Endothelial cell of umbilical vein (primary cell): ENCODE results near the gene HSP90AA1. TPM values are rescaled to one million over a fixed set of nuclear protein-coding genes. Genes with fewer than 3 reads are reported as not detected.

Source experiments
- BruUV-seq: library from RNA; stranded (reverse); fragments of 400-500 nt; replicated peaks from 2 replicates; lab custom pipeline; 2021; lab: Mats Ljungman, UMichigan
- CTCF ChIA-PET: fragments of 300-600, 350-600 bp; sonication (Branson Sonifier 250); formaldehyde crosslinking; loops from one replicate; lab custom pipeline; 2021; ENCODE audit warnings: antibody characterized with exemption, inconsistent platforms; lab: Charles Lee
- POLR2A ChIA-PET: fragments of 300-600, 350-600 bp; sonication (Branson Sonifier 250); formaldehyde crosslinking; loops from one replicate; lab custom pipeline; 2021; ENCODE audit warnings: antibody characterized with exemption, inconsistent platforms; lab: Charles Lee
- DNase-seq: peaks from one replicate; pipeline ENCODE4 v3.0.0-alpha.2; 2011; ENCODE audit warnings: low read depth, low spot score
- FAIRE-seq: peaks from 2 replicates; lab custom pipeline; 2011; peaks lifted over from hg19 to GRCh38; lab: Jason Lieb, UNC
- H2AFZ ChIP-seq: 2 replicates; pipeline ENCODE4 v1.6.0; 2012; ENCODE audit warnings: low read depth, low read length, control low read depth, inconsistent platforms
- H3K27ac ChIP-seq: 2 replicates; pipeline ENCODE4 v1.5.1; 2011; ENCODE audit warnings: low read depth, mild to moderate bottlenecking, control low read depth, low read length, moderate library complexity; ENCODE audit not compliant: insufficient read depth
- H3K27me3 ChIP-seq, 2 experiments: 2 replicates each; pipeline versions ENCODE4 v1.6.0 to v1.6.1; 2011; ENCODE audit warnings: low read length in 2 of 2, mixed read lengths in 1 of 2; ENCODE audit not compliant: control insufficient read depth in 2 of 2, insufficient read depth in 2 of 2
- H3K36me3 ChIP-seq, 2 experiments: 2 replicates in 1 of 2; 3 replicates in 1 of 2; pipeline ENCODE4 v1.5.1; 2011; ENCODE audit warnings: low read length in 2 of 2, mild to moderate bottlenecking in 1 of 2, moderate library complexity in 1 of 2; ENCODE audit not compliant: control insufficient read depth in 2 of 2, insufficient read depth in 2 of 2; ENCODE audit errors: extremely low read depth in 1 of 2
- H3K4me1 ChIP-seq: 3 replicates; pipeline ENCODE4 v1.5.1; 2011; ENCODE audit warnings: mild to moderate bottlenecking, low read length; ENCODE audit not compliant: control insufficient read depth, insufficient read depth; ENCODE audit errors: extremely low read depth
- H3K4me2 ChIP-seq: 2 replicates; pipeline ENCODE4 v1.6.1; 2011; ENCODE audit warnings: low read length, control low read depth, mixed read lengths; ENCODE audit not compliant: insufficient read depth
- H3K4me3 ChIP-seq, 3 experiments: fragments of 200-600 bp in 1 of 3; sonication (generic), shearing (Covaris generic) in 1 of 3; replicated peaks in 1 of 3; 2 replicates each; pipeline ENCODE4 v1.5.1; 2011 to 2016; ENCODE audit warnings: control low read depth in 3 of 3, low read length in 3 of 3, mild to moderate bottlenecking in 2 of 3, inconsistent platforms in 1 of 3, low read depth in 1 of 3, moderate library complexity in 1 of 3; ENCODE audit not compliant: insufficient read depth in 1 of 3
- H3K79me2 ChIP-seq: 2 replicates; pipeline ENCODE4 v1.6.0; 2012; ENCODE audit warnings: low read length, inconsistent platforms; ENCODE audit not compliant: control insufficient read depth, insufficient read depth
- H3K9ac ChIP-seq: replicated peaks from 2 replicates; pipeline ENCODE3; 2011; ENCODE audit warnings: low read length, control low read depth; ENCODE audit not compliant: insufficient read depth; ENCODE audit errors: extremely low read depth
- H3K9me1 ChIP-seq: replicated peaks from 3 replicates; pipeline ENCODE4 v1.6.0; 2011; ENCODE audit warnings: mild to moderate bottlenecking, low read length; ENCODE audit not compliant: control insufficient read depth, insufficient read depth; ENCODE audit errors: extremely low read depth
- H3K9me3 ChIP-seq: replicated peaks from 2 replicates; pipeline ENCODE4 v1.5.1; 2012; ENCODE audit warnings: low read length, inconsistent platforms; ENCODE audit not compliant: control insufficient read depth, insufficient read depth
- H4K20me1 ChIP-seq: replicated peaks from 2 replicates; pipeline ENCODE3; 2011; ENCODE audit warnings: mild to moderate bottlenecking, low read length; ENCODE audit not compliant: control insufficient read depth, insufficient read depth; ENCODE audit errors: extremely low read depth
- EZH2 ChIP-seq: IDR thresholded peaks from 2 replicates; pipeline ENCODE4 v1.6.1; 2012; ENCODE audit warnings: borderline replicate concordance, low read depth, mild to moderate bottlenecking, moderate library complexity, low read length, inconsistent platforms; ENCODE audit not compliant: severe bottlenecking
- FOS ChIP-seq: IDR thresholded peaks from 2 replicates; pipeline ENCODE4 v1.6.1; 2011; ENCODE audit warnings: mild to moderate bottlenecking, low read length, moderate library complexity, borderline replicate concordance; ENCODE audit not compliant: insufficient read depth
- GATA2 ChIP-seq: IDR thresholded peaks from 2 replicates; pipeline ENCODE4 v1.7.0; 2011; ENCODE audit warnings: low read depth, mild to moderate bottlenecking, moderate library complexity, mixed read lengths, low read length; ENCODE audit not compliant: insufficient read length, insufficient read depth
- JUN ChIP-seq: IDR thresholded peaks from 2 replicates; pipeline ENCODE4 v1.6.1; 2011; ENCODE audit warnings: borderline replicate concordance, low read depth; ENCODE audit not compliant: insufficient read length, insufficient read depth
- MYC ChIP-seq: IDR thresholded peaks from one replicate; pipeline ENCODE4 v1.6.1; 2011; ENCODE audit warnings: mild to moderate bottlenecking, low read depth, low read length
- POLR2A ChIP-seq: IDR thresholded peaks from 2 replicates; pipeline ENCODE4 v1.6.1; 2012; ENCODE audit warnings: low read depth, mild to moderate bottlenecking, control low read depth, low read length
- POLR2AphosphoS5 ChIP-seq: IDR thresholded peaks from 2 replicates; pipeline ENCODE4 v1.6.1; 2012; ENCODE audit warnings: low read depth, mild to moderate bottlenecking, control low read depth, low read length, moderate library complexity; ENCODE audit not compliant: insufficient read depth
- dilution Hi-C: fragments of 300-500 bp; cut with MboI; formaldehyde crosslinking; loops from one replicate; pipeline ENCODE4 v1.15.0; 2019; ENCODE audit warnings: low sequenced_read_pairs; ENCODE audit not compliant: extremely low pct_ligation_motif_present
- intact Hi-C: fragments of 100-400 bp; cut with micrococcal nuclease; formaldehyde crosslinking; loops from one replicate; pipeline ENCODE4 v1.10.0; 2022
- polyA plus RNA-seq, 4 experiments: library from polyadenylated mRNA; depleted of rRNA in 3 of 4; stranded (reverse) in 3 of 4; unstranded in 1 of 4; fragments of >200 nt; gene quantifications; 2 replicates each; pipeline versions ENCODE4 v1.2.1 to v1.2.3, GENCODE V29; 2011 to 2012; ENCODE audit warnings: missing spikeins in 1 of 4
- total RNA-seq: library from RNA; stranded (reverse); gene quantifications from 2 replicates; pipeline ENCODE4 v1.2.3, GENCODE V29; 2021
- TF ChIP-seq, protein P1 (sequence below): IDR thresholded peaks from 2 replicates; pipeline ENCODE4 v1.6.1; 2011; ENCODE audit not compliant: insufficient read depth, insufficient read length
- TF ChIP-seq, protein P2 (sequence below), 2 donors: IDR thresholded peaks; 1 replicate in 1 of 2; 2 replicates in 1 of 2; pipeline ENCODE4 v1.5.1; 2011; ENCODE audit warnings: low read length in 2 of 2, mild to moderate bottlenecking in 2 of 2, moderate library complexity in 2 of 2, control low read depth in 1 of 2, inconsistent platforms in 1 of 2, low read depth in 1 of 2; ENCODE audit not compliant: insufficient read depth in 1 of 2; ENCODE audit errors: extremely low read depth in 1 of 2

HSP90AA1 gene
- total and polyA plus RNA-seq, 2 donors (not counting 3 experiments of a cell fraction or from before 2014, with no cell fraction given) = 266 to 540 TPM

DNA sequence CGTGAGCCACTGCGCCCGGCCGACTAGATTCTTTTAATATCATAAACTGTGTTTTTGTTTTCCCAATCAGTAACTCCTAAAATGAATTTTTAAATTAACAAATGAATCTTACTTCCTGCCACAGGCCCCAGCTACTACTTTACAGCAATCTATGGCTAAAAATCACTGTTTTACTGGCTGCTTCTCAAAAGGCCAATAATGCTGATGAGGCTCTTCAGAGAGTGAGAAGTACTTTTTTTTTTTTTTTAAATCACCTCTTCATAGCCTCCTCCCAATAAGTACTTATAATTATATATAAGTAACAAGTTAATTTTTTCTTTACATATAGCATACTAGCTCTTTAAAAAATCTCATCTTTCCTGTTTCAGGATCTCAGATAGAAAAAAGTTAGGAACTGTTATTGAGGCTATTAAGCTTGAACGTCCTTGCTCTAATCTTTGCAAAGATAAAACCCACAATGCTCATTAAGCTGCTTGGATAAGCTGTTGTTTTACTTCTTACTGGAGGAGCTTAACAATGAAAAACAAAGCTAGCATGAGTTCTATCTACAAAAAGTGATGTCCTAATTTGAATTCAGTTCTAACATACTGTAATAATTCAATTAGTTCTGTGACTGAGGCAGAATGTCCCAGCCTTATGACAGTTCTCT, 40.1 kb upstream of the HSP90AA1 start:
- Histone ChIP-seq H3K9me1 (no peaks in the 10 kb centered on the region), H3K9me3 (no peaks in the 10 kb centered on the region), H3K36me3 (no peaks in the 10 kb centered on the region), H3K27ac (no peak overlapping the region), H3K27me3 (no peaks in the 10 kb centered on the region), H3K4me1 (peaks cover 4% of the 10 kb centered on the region), H3K79me2 (no peaks in the 10 kb centered on the region), H3K4me3 (no peak overlapping the region), H4K20me1 (no peaks in the 10 kb centered on the region), H2AFZ (no peak overlapping the region), H3K9ac (no peak overlapping the region), H3K4me2 (no peak overlapping the region)
- dilution Hi-C loops (no loop called here), intact Hi-C loops (no loop called here)
- FAIRE-seq (no peak), DNase-seq (no peak)
- ChIA-PET POLR2A (interaction anchor here (0.7 kb wide), 2 partner anchors 12 to 178 kb away, joined by 3 to 5 read pairs; no protein-coding TSS in a partner anchor), CTCF (interaction anchor here (0.7 to 1.2 kb wide), 4 partner anchors 16 to 499 kb away, joined by 3 to 4 read pairs (median 3); no protein-coding TSS in a partner anchor)
- BruUV-seq = no TSS peak
- TF ChIP-seq EZH2 (no peak), GATA2 (no peak)

DNA sequence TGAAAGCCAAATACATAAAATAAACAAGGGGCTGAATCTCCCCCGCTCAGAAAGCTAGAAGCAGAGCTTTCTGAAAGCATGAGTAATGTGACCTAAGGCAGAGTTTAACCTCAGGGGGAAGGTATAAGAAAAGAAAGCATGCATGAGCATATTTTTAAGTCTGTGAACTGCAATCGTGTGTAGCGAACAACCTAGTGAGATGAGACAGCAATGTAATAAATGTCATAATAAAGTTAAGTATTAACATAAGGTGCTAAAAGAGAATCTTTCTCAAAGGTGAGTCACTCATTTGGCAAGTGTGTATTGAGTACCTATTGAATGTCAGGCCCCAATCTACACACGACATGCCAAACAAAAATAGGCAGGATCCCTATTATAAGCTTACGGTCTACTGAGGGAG, 38.7 kb upstream of the HSP90AA1 start:
- DNase-seq = peak; percentile 6
- Histone ChIP-seq H3K9ac (no peak overlapping the region), H3K4me2 (no peak overlapping the region), H3K4me1 (peaks cover 4% of the 10 kb centered on the region), H3K27ac (no peak overlapping the region), H3K27me3 (no peaks in the 10 kb centered on the region), H3K4me3 (no peak overlapping the region), H3K36me3 (no peaks in the 10 kb centered on the region), H4K20me1 (no peaks in the 10 kb centered on the region), H3K9me3 (no peaks in the 10 kb centered on the region), H3K9me1 (no peaks in the 10 kb centered on the region), H2AFZ (no peak overlapping the region), H3K79me2 (no peaks in the 10 kb centered on the region)
- intact Hi-C loops = no loop called here
- TF ChIP-seq MYC (no peak), EZH2 (no peak), POLR2AphosphoS5 (no peak), JUN (no peak), GATA2 (no peak), FOS (no peak), POLR2A (no peak)
- TF ChIP-seq, protein P1, sequence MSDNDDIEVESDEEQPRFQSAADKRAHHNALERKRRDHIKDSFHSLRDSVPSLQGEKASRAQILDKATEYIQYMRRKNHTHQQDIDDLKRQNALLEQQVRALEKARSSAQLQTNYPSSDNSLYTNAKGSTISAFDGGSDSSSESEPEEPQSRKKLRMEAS = no peak
- TF ChIP-seq, protein P2, sequence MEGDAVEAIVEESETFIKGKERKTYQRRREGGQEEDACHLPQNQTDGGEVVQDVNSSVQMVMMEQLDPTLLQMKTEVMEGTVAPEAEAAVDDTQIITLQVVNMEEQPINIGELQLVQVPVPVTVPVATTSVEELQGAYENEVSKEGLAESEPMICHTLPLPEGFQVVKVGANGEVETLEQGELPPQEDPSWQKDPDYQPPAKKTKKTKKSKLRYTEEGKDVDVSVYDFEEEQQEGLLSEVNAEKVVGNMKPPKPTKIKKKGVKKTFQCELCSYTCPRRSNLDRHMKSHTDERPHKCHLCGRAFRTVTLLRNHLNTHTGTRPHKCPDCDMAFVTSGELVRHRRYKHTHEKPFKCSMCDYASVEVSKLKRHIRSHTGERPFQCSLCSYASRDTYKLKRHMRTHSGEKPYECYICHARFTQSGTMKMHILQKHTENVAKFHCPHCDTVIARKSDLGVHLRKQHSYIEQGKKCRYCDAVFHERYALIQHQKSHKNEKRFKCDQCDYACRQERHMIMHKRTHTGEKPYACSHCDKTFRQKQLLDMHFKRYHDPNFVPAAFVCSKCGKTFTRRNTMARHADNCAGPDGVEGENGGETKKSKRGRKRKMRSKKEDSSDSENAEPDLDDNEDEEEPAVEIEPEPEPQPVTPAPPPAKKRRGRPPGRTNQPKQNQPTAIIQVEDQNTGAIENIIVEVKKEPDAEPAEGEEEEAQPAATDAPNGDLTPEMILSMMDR (IDR thresholded peaks at IDR 0.05; ENCODE audit: extremely low read depth in 1 of 2, insufficient read depth in 1 of 2, low read depth in 1 of 2, low read length in 2 of 2) = no peak
- CTCF ChIA-PET = interaction anchor here (1.1 kb wide), 1 partner anchor 189 kb away, joined by 3 read pairs; no protein-coding TSS in a partner anchor
- BruUV-seq = no TSS peak
- dilution Hi-C loops = no loop called here
- no peak for FAIRE-seq
- POLR2A ChIA-PET = no interaction called here
